ENCODE measurements around the gene PROM1.

The PROM1 gene

DNA sequence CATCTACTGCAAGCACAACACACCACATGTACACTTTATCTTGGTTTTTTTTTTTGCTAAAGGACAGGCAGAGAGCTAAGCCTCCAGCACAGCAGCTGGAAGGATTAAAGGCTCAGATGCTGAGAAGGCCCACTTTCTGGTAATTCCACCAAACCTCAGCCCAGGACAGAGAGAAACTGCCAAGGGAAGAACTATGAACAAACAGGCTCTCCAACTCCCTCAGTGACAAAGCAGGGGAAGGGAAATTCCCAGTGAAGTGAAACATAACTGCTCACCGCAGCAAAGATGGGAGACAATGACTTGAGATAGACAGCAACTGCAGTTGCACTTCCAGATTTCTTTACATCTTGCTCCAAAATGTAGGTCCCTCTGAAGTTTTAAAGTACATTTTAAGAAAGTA is 4.8 kb downstream of the PROM1 start:
- peak; percentile 13 for DNase-seq (ENCODE audit: low read depth)
- TF ChIP-seq, protein P1, sequence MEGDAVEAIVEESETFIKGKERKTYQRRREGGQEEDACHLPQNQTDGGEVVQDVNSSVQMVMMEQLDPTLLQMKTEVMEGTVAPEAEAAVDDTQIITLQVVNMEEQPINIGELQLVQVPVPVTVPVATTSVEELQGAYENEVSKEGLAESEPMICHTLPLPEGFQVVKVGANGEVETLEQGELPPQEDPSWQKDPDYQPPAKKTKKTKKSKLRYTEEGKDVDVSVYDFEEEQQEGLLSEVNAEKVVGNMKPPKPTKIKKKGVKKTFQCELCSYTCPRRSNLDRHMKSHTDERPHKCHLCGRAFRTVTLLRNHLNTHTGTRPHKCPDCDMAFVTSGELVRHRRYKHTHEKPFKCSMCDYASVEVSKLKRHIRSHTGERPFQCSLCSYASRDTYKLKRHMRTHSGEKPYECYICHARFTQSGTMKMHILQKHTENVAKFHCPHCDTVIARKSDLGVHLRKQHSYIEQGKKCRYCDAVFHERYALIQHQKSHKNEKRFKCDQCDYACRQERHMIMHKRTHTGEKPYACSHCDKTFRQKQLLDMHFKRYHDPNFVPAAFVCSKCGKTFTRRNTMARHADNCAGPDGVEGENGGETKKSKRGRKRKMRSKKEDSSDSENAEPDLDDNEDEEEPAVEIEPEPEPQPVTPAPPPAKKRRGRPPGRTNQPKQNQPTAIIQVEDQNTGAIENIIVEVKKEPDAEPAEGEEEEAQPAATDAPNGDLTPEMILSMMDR (IDR thresholded peaks at IDR 0.05; ENCODE audit: low read depth, low read length, missing control alignments) = no peak
- H3K4me3 ChIP-seq (ENCODE audit: low read depth, low read length) = no peak overlapping the region

DNA sequence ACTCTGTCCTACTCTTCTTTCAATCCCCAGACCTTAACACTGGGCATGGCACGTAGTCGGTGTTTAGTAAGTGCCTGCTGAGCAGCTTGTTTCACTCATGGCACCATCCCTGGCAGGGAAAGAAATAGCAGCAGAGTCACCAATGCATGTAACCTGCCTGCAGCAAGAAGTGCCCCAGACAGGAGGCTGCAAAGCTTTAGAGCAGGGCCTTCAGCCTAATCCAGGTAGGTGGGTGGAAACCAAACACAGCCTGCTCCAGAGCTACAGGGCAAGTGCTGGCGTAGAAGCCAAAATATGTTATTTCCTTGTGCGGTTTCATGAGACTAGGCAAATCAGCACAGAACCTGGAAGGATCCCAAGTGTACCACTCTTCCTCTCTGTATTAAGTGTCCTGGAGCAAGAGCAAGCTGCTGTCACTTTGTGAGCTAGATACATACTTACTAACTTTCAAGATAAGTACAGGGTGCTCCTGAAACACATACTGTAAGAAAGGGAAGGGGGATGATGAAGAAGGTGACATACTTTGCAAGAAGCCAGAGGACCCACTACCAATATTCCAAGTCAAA is 5.5 kb downstream of the PROM1 start:
- DNase-seq (ENCODE audit: low read depth) = no peak
- TF ChIP-seq, protein P1 (IDR thresholded peaks at IDR 0.05; ENCODE audit: low read depth, low read length, missing control alignments) = no peak
- no peak overlapping the region for H3K4me3 ChIP-seq (ENCODE audit: low read depth, low read length)

DNA sequence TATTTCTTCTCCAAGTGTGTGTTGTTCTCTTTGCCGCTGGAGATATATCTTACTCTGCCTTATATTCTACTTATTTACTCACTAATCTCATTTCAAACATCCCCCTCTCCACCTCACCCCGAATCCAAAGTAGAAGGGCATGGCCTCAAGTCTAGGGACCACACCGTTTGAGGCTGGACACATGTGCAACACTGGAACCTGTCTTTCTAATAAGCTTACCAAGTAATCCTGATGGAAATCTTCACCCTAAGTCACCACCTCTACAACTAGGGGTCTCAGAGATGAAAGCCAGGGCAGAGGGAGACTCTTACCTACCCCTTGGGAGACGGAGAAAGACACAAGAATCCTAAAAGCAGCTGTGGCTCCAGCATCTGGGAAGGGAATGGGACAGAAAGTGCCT is 6.0 kb downstream of the PROM1 start:
- no peak overlapping the region for H3K4me3 ChIP-seq (ENCODE audit: low read depth, low read length)
- no peak for DNase-seq (ENCODE audit: low read depth)
- TF ChIP-seq, protein P1 (IDR thresholded peaks at IDR 0.05; ENCODE audit: low read depth, low read length, missing control alignments) = no peak

DNA sequence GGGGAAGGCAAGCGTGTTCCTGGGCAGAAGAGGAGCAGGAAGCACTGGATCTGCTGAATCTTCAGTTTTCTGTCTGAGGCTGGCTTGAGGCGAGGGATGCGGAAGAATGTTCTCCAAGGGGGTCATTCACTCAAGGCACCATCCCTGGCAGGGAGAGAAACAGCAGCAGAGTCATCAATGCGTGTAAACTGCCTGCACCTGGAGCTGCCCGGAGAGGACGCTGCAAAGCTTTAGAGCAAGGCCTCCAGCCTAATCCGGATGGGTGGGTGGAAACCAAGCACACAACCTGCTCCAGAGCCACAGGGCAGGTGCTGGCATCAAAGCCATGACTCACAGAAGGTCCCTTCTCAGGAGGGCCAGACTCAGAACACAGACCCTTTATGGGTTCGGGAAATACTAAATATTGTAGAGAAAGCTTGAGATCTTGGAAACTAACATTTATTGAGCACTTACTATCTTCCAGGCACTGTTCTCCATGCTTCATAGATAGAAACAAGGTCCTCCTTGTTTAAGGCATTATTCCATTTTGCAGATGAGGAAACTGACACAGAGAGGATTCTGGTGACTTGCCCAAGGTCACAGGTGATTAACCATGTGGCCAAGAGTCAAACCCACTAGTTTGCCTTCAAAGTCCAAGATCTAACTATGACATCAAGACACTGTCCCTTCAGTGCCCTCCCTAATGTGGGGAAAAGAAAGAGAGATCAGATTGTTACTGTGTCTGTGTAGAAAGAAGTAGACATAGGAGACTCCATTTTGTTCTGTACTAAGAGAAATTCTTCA is 7.7 kb downstream of the PROM1 start:
- TF ChIP-seq, protein P1 (IDR thresholded peaks at IDR 0.05; ENCODE audit: low read depth, low read length, missing control alignments) = no peak
- no peak for DNase-seq (ENCODE audit: low read depth)
- no peak overlapping the region for H3K4me3 ChIP-seq (ENCODE audit: low read depth, low read length)

DNA sequence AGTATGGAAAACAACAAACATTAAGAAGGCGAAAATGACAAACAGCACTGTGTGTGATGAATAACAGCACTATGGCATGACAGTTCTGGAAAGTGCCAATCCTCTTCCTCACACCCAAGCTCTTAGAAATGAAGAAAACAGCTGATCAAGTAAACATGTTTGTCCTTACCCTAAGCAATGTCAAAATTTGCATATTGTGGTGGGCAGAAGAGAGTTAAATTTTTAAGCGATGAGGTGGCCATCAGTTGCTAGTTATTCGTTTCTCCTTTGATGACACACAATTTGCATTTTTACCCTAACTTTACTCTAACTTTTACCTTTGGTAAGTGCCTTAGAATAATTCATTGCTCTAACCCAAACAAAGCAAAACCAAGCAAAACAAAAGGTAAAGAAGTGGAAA is 8.8 kb downstream of the PROM1 start:
- no peak overlapping the region for H3K4me3 ChIP-seq (ENCODE audit: low read depth, low read length)
- DNase-seq (ENCODE audit: low read depth) = no peak
- TF ChIP-seq, protein P1 (IDR thresholded peaks at IDR 0.05; ENCODE audit: low read depth, low read length, missing control alignments) = no peak

DNA sequence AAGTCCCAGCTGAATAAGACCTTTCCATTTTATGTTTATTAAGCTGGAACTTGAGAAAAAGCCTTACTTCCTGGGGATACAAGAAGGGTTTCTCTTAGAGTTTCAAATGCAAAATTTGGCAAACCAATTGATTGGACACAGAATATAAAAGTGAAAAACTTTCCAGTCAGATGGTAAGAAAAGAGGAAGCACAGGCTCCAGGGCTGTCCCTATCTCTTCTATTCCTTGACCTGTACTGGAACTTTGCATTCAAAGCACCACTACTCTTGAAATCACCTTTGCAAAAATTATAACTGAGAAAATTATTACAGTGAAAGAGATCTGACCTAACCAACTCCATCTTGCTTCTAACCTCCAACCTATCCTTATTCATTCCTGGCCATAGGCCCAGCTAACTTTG is 11.7 kb downstream of the PROM1 start:
- no peak overlapping the region for H3K4me3 ChIP-seq (ENCODE audit: low read depth, low read length)
- TF ChIP-seq, protein P1 (IDR thresholded peaks at IDR 0.05; ENCODE audit: low read depth, low read length, missing control alignments) = no peak
- DNase-seq (ENCODE audit: low read depth) = no peak

DNA sequence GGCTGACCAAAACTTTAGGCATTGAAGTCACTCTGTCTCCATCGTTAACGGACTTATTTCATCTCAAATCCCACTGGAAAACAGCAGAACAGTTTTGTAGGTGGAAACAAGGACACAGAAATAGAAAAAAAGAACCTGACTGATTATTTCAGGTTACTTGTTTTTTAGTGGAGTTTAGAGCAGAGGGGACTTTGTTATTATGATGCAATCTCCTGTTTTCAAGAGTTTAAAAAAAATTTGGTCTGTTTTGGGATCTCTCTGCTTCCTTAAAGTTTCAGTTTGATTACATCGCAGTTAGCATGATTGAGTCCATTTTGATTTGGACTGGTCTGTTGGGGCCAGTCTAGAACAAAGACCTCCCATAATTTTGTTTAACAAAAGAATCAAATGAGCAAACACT is 13.6 kb downstream of the PROM1 start:
- DNase-seq (ENCODE audit: low read depth) = no peak
- H3K4me3 ChIP-seq (ENCODE audit: low read depth, low read length) = no peak overlapping the region
- TF ChIP-seq, protein P1 (IDR thresholded peaks at IDR 0.05; ENCODE audit: low read depth, low read length, missing control alignments) = no peak

All from GM12864 (cell line).